T-helper 1 cell treated with Interleukin-12 subunit alpha and Interleukin-12 subunit beta and Interleukin-4 antibody, amounts not matched to agents 30 ng/mL and 1 ng/mL, for 36 hours (primary cell): ENCODE data around the gene CHRNA7. TPM values are rescaled to one million over a fixed set of nuclear protein-coding genes. Genes with fewer than 3 reads are reported as not detected.

ENCODE experiments used
- intact Hi-C: fragments of 100-400 bp; cut with micrococcal nuclease; formaldehyde crosslinking; loops from one replicate; pipeline ENCODE4 v1.15.1; 2024
- total RNA-seq: library from RNA; stranded (reverse); gene quantifications from 2 replicates; pipeline ENCODE4 v1.2.3, GENCODE V29; 2022

Gene CHRNA7
- total RNA-seq, result 0.32 TPM in 1 of 2 replicates, not detected in the other

DNA sequence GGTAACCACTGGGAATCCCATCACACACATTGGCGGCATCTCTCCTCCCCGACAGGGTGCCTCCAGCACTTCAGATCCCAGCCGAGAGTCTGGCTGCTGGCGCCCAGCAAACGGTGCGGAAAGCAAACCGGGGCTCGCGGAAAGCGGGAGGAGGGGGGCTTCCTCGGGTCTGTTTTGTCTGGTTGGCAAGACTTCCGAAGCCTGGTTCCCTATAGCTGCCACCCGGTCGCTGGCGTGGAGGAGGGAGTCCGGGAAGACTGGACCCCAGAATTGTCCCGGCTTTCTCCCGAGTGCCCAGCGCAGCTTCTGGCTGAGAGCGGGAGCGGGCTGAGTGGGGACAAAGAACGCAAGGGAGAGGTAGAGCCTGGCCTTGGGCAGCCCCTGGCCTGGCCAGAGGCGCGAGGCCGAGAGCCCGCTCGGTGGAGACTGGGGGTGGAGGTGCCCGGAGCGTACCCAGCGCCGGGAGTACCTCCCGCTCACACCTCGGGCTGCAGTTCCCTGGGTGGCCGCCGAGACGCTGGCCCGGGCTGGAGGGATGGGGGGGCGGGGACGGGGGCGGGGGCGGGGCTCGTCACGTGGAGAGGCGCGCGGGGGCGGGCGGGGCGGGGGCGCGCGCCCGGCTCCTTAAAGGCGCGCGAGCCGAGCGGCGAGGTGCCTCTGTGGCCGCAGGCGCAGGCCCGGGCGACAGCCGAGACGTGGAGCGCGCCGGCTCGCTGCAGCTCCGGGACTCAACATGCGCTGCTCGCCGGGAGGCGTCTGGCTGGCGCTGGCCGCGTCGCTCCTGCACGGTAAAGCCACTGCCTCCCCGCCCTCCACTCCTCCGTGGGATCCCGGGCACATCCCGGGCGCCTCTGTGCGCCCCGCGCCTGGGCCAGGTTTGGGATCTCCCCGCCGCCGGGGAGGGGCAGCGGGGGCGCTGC, at the start of gene CHRNA7:
TSS of gene CHRNA7 (plus strand) at position 654 of the 920 bp plus-strand sequence. CDS start at position 734, 80 bp downstream.
- intact Hi-C loops, result no loop called here

- intact Hi-C loops, result no loop called here
Observed at GRCh38 chr15:31985607-31986006, 44.7 kb upstream of the CHRNA7 start.

GRCh38 chr15:31993062-31993461, 37.3 kb upstream of the CHRNA7 start:
- intact Hi-C loops, result no loop called here

DNA sequence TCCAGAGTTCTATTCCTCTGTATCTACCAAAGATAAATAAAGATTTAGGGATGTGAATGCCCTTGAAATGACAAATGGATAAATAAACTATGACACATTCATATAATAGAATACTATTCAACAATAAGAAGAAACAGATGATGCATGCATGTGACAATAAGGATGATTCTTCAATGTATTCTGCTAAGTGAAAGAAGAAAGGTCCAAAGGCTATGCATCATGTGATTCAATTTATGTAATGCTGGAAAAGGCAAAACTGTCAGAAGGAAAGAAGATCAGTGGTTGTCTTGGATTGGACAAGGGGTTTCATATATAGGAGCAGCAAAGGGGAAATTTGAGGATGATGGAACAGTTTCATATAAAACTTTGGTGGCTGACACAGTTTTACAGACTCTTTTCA, 32.6 kb upstream of the CHRNA7 start:
- intact Hi-C loops, result no loop called here

- intact Hi-C loops, result no loop called here
Observed at GRCh38 chr15:32003558-32003957, 26.8 kb upstream of the CHRNA7 start.

GRCh38 chr15:32004249-32004648, 26.1 kb upstream of the CHRNA7 start:
- intact Hi-C loops, result no loop called here

- intact Hi-C loops, result no loop called here
Observed at GRCh38 chr15:32007355-32007960, 22.9 kb upstream of the CHRNA7 start.

- intact Hi-C loops, result no loop called here
Observed at GRCh38 chr15:32014953-32015352, 15.4 kb upstream of the CHRNA7 start.

- intact Hi-C loops, result no loop called here
Observed at GRCh38 chr15:32020156-32020555, 10.2 kb upstream of the CHRNA7 start.

GRCh38 chr15:32028921-32029320, 1.4 kb upstream of the CHRNA7 start:
- intact Hi-C loops, result no loop called here

DNA sequence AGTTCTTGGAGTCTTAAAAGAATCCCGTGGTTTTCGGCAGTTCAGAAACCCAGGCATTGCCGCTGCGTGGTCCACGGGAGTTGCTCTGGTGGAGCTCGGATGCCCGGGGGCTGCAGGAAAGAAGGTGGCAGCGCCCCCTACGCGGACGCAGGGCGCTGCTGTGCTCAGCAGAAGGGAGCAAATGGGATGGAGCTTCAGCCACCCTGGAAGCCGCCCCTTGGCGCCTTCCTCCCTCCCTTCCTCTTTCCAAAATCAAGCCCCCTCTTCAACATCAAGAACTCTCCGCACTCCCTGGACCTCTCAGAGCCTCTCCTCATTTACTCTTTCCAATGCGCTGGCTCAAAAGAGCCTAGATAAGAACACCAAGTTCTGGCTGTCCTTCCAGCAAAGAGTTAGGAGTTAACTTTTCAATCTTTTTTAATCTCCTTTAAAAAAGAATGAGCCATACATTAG, 880 bp upstream of the CHRNA7 start:
- intact Hi-C loops, result no loop called here

DNA sequence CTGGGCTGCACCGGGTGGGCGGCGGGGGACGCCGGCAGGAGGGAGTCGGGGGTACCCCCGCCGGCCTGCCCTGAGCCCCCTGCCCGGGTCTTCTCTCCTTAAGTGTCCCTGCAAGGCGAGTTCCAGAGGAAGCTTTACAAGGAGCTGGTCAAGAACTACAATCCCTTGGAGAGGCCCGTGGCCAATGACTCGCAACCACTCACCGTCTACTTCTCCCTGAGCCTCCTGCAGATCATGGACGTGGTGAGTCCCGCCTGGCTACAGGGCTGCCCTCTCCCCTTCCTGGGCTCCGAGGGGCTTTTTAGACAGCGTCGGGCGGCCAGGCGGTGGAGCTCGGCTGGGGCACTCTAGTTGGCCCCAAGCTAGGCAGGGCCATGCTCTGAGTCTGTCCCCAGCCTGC, 480 bp downstream of the CHRNA7 start:
- intact Hi-C loops, result no loop called here

- intact Hi-C loops, result no loop called here
Observed at GRCh38 chr15:32033186-32033890, 3.0 kb downstream of the CHRNA7 start.

- intact Hi-C loops, result no loop called here
Observed at GRCh38 chr15:32034106-32034505, 3.8 kb downstream of the CHRNA7 start.

DNA sequence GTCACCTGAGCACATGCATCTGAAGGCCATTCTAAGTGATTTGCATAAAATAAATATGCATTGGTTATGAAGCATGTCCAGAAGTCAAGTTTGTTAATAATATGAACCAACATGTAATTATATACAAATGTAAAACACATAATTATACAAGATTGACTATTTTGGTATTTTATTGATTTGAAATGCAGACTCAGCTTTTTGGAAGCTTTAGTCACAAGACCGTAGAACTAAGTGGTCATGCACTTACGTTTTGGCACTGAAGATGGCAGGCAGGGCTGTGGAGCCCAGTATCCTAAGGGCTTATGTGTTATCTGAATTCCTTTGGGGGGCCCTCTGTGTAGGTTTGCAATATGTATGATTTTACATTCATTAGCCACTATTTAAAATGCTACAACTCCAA, 5.0 kb downstream of the CHRNA7 start:
- intact Hi-C loops, result no loop called here

DNA sequence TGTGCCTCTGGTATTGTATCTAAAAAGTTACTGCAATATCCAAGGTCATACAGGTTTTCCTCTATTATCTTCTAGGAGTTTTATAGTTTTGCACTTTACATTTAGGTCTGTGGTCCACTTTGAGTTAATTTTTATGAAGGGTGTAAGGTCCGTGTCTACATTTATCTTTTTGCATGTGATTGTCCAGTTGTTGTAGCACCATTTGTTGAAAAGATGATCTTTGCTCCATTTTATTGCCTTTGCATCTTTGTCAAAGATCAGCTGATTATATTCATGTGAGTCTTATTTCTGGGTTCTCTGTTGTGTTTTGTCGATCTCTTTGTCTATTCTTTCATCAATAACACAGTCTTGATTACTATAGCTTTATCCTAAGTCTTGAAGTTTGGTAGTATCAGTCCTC, 6.7 kb downstream of the CHRNA7 start:
- intact Hi-C loops, result no loop called here

GRCh38 chr15:32041294-32041693, 11.0 kb downstream of the CHRNA7 start:
- intact Hi-C loops, result no loop called here

GRCh38 chr15:32042269-32042972, 12.1 kb downstream of the CHRNA7 start:
- intact Hi-C loops, result no loop called here

DNA sequence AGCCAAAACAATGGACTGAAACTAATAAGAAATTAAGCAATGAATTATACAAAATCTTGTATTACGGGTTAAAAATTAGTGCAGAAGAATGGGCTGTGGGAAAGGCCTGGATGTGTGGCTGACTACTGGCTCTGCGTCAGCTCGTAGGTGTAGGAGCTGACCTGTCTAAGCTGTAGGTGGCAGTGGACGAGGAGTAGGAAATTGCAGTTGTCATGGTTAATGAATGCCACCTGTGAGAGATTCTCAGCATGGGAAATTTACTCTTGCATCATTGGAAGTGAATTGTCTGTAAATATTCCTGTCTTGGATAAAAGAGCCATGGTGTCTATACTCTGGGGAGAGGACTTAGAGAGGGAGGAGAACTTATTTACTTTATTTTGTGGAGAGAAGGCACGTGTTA, 23.4 kb downstream of the CHRNA7 start:
- intact Hi-C loops, result no loop called here

DNA sequence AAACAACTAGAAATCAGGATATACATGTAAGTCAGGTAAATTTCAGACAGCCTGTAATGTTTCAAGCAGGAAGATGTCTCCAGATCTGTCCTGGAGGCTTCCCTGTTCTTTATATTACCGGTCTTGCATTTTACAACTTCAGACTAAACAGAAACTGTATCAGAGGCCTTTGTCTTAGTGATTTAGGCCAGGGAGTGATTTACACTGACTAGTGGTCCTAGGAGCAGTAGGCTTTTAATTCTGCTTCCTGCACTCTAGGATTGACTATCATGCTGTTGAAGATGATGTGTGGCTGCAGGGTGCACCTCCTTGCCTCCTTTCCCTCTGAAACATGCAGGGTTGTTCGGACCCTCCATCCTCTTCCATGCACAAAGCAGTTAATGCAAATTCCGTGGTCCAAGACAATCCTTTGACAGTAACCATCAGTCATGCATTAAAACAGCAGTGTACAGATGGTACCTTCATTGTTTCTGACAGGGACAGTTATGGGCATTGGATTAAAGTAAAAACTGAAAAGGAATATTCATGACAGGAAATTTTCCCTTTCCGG, 27.6 kb downstream of the CHRNA7 start:
- intact Hi-C loops, result no loop called here

DNA sequence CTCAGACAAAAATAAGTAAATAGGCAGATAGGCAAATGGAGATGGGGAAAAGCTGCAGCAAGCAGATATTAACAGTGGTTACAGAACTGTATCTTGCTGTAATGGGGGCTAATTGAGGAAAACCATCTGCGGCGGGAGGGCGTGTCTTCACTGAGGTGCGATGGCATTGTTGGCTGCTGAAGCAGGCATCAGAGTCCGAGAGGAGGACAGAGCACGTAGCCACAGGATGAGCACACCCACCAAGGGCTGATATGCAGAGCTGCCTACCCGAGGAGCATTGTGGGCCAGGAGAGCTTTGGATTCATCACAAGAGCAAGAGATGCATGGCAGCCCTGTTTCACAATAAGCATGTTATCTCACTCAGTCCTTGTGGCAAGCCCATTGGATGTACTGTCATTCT, 30.4 kb downstream of the CHRNA7 start:
- intact Hi-C loops, result no loop called here
